ENCODE results near the gene WDR74. TPM values are rescaled to one million over a fixed set of nuclear protein-coding genes. Genes with fewer than 3 reads are reported as not detected.

The WDR74 gene
- total and polyA plus RNA-seq, 9 of the 15 experiments (the other 6 are each of a cell fraction or from before 2014, with no cell fraction given) = 32.7 to 210 (median 114) TPM

GRCh38 chr11:62860835-62861563 lies 21.6 kb upstream of the WDR74 start (continued):
- TF ChIP-seq KLF6 (CRISPR knock-in tag; IDR thresholded peaks at IDR 0.05; ENCODE audit: borderline replicate concordance) (peak; percentile 90), CSDE1 (IDR thresholded peaks at IDR 0.05) (no peak), TEAD1 (CRISPR knock-in tag; IDR thresholded peaks at IDR 0.05) (peak in 1 of 2 experiments; percentile 77; a peak in 2 of 4 replicates), ZNF512 (tag; IDR thresholded peaks at IDR 0.05) (no peak), CBX5 (IDR thresholded peaks at IDR 0.05; ENCODE audit: borderline replicate concordance, low read depth) (no peak), ZBED1 (IDR thresholded peaks at IDR 0.05) (no peak), TFE3 (CRISPR knock-in tag; IDR thresholded peaks at IDR 0.05) (peak; percentile 7; the same call in 1 of the 2 replicates), ERF (CRISPR knock-in tag; IDR thresholded peaks at IDR 0.05) (0 out of 2 replicates have a peak, but pooled peaks have one; percentile 63), ZNF778 (CRISPR knock-in tag; IDR thresholded peaks at IDR 0.05) (0 out of 2 replicates have a peak, but pooled peaks have one; percentile 60), EZH2 (IDR thresholded peaks at IDR 0.05; ENCODE audit: borderline replicate concordance, low read depth, low read length) (no peak), STAT5B (CRISPR knock-in tag; IDR thresholded peaks at IDR 0.05) (0 out of 2 replicates have a peak, but pooled peaks have one; percentile 37), GTF2A2 (tag; IDR thresholded peaks at IDR 0.05) (peak; percentile 68; the same call in 1 of the 2 replicates), ATF4 (CRISPR knock-in tag; IDR thresholded peaks at IDR 0.05) (peak; percentile 62; the same call in 1 of the 2 replicates), XRCC5 (IDR thresholded peaks at IDR 0.05; ENCODE audit: low read depth, low read length) (no peak), BMI1 (IDR thresholded peaks at IDR 0.05; ENCODE audit: low read length) (no peak), NFXL1 (CRISPR knock-in tag; IDR thresholded peaks at IDR 0.05) (peak; percentile 81; the same call in 1 of the 2 replicates), SRSF3 (IDR thresholded peaks at IDR 0.05; ENCODE audit: insufficient read depth, low read length) (no peak), BRF2 (IDR thresholded peaks at IDR 0.05; ENCODE audit: borderline replicate concordance, insufficient read depth, insufficient read length) (no peak), CBFA2T2 (conservative IDR thresholded peaks at IDR 0.05) (no peak), MEF2D (tag; conservative IDR thresholded peaks at IDR 0.05; ENCODE audit: low read depth) (peak; percentile 78), FOXA1 (IDR thresholded peaks at IDR 0.05; ENCODE audit: borderline replicate concordance) (no peak), ZBTB17 (CRISPR knock-in tag; IDR thresholded peaks at IDR 0.05) (0 out of 2 replicates have a peak, but pooled peaks have one; percentile 75), HMG20B (CRISPR knock-in tag; IDR thresholded peaks at IDR 0.05) (no peak), ZNF695 (CRISPR knock-in tag; IDR thresholded peaks at IDR 0.05) (no peak), MBD2 (IDR thresholded peaks at IDR 0.05; ENCODE audit: borderline replicate concordance, low read depth) (no peak), HDGF (IDR thresholded peaks at IDR 0.05) (no peak)

Data from K562 (cell line).